Measurements from ENCODE around the gene MISP.

The MISP gene

GRCh38 chr19:772730-773436 lies 22.0 kb downstream of the MISP start:
- no peak for DNase-seq (ENCODE audit: low read depth)

- DNase-seq (ENCODE audit: low read depth), result no peak
Observed at GRCh38 chr19:776549-776948, 25.6 kb downstream of the MISP start.

GRCh38 chr19:778910-779653 lies 28.2 kb downstream of the MISP start:
- no peak for DNase-seq (ENCODE audit: low read depth)

GRCh38 chr19:780935-781334 lies 30.0 kb downstream of the MISP start:
- no peak for DNase-seq (ENCODE audit: low read depth)

GRCh38 chr19:781800-782184 lies 30.9 kb downstream of the MISP start:
- no peak for DNase-seq (ENCODE audit: low read depth)

- no peak for DNase-seq (ENCODE audit: low read depth)
Observed at GRCh38 chr19:782185-782877, 31.4 kb downstream of the MISP start.

GRCh38 chr19:782878-783668 lies 32.2 kb downstream of the MISP start:
- DNase-seq (ENCODE audit: low read depth), result no peak

GRCh38 chr19:784541-784940 lies 33.6 kb downstream of the MISP start:
- DNase-seq (ENCODE audit: low read depth), result no peak

- no peak for DNase-seq (ENCODE audit: low read depth)
Observed at GRCh38 chr19:787536-787935, 36.6 kb downstream of the MISP start.

GRCh38 chr19:788686-788982 lies 37.7 kb downstream of the MISP start:
- DNase-seq (ENCODE audit: low read depth), result no peak

- DNase-seq (ENCODE audit: low read depth), result no peak
Observed at GRCh38 chr19:788983-789700, 38.2 kb downstream of the MISP start.

- DNase-seq (ENCODE audit: low read depth), result no peak
Observed at GRCh38 chr19:789701-790060, 38.8 kb downstream of the MISP start.

- no peak for DNase-seq (ENCODE audit: low read depth)
Observed at GRCh38 chr19:791007-791566, 40.2 kb downstream of the MISP start.

GRCh38 chr19:791567-792305 lies 40.8 kb downstream of the MISP start:
- no peak for DNase-seq (ENCODE audit: low read depth)

- DNase-seq (ENCODE audit: low read depth), result no peak
Observed at GRCh38 chr19:792306-792885, 41.5 kb downstream of the MISP start.

GRCh38 chr19:793806-794205 lies 42.9 kb downstream of the MISP start:
- no peak for DNase-seq (ENCODE audit: low read depth)

- DNase-seq (ENCODE audit: low read depth), result no peak
Observed at GRCh38 chr19:795073-795611, 44.2 kb downstream of the MISP start.

- DNase-seq (ENCODE audit: low read depth), result no peak
Observed at GRCh38 chr19:795691-796581, 45.0 kb downstream of the MISP start.
